Endothelial cell of hepatic sinusoid (primary cell): ENCODE data around the gene XPO1.
"Not testable (repeated sequence)": the region's sequence is repeated elsewhere in the genome, so short reads cannot be mapped to it uniquely, and the experiment has no call there.

Experiments used
- in situ Hi-C: cut with HindIII; loops from 2 replicates; pipeline ENCODE4 v1.10.0; 2017; ENCODE audit warnings: low sequenced_read_pairs

XPO1 gene

GRCh38 chr2:61470965-61471904, 66.9 kb downstream of the XPO1 start, which contains the start of gene USP34:
Gene USP34, minus strand, starts transcription at chr2:61471087. Its CDS starts 395 bp downstream, at chr2:61470692.
- in situ Hi-C loops = no loop called here

DNA sequence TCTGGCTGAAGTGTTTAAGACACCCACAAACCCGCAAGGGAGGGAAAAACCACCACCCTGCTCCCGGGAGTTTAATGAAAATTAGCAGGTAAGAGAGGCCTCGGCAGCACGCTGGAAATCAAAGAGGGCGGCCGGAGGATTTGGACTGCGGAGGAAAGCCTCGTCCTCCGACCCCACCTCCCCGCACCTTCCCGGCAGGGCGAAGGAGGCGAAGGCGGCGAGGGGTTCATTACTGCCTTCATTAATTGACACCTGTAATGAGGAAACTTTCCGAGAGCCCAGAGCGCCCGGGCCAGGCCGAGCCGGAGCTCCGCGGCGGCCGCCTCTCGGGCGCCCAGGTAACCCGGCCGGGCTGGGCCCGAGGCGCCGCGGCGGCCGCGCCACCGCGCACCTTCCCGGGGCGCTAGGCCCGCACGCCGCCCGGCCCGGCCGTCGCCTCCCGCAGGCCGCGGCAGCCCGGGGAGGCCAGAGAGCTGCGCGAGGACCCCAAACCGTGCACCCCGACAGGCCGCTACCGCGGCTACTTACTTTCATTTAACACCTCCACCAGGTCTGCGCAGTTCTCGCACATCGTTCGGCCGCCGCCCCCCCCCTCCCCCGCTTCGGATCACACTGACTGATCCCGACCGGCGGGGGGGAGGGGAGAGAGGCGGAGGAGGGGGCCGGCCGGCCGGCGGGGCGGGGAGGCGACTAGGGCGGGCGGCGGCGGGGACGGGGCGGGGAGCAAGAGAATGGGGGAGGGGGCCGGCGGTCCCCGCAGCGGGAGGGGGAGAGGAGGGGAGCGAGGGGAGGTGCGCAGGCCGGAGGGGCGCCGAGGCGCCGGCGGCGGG, 67.8 kb downstream of the XPO1 start:
- in situ Hi-C loops = no loop called here

DNA sequence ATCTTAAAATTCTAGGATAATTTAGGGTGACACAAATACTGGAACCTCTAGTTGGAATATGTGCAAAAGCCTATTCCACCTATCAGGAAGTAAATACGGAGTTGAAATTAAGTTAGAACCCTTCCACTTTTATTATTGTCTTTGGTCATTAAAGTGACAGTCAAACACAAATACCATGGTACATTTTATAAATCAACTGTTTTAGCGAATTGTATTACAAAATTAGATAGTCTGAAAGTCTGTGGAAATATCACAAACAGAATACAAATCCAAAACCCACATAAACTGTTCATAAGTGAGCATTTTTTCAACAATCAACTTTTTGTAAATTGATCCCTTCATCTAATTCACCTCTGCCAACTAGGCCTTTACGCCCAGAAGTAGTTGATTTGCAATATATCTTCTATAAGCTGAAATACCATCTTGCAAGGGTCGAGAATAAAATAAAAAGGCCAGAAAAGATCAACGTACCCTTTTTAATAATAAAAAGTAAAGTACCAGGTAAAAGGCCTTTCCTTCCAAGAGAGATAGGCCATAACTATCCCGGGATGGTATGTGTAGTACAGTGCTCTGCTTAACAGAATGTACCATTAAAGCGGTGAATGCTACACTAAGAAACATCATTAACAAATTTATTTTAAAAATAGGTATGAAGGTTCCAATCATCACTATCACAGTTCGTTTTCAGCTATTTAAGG, 68.6 kb downstream of the XPO1 start:
- in situ Hi-C loops = no loop called here

GRCh38 chr2:61468231-61468630, 69.9 kb downstream of the XPO1 start:
- in situ Hi-C loops = not testable (repeated sequence)

- in situ Hi-C loops = no loop called here
Measured at GRCh38 chr2:61465045-61465444, 73.1 kb downstream of the XPO1 start.

DNA sequence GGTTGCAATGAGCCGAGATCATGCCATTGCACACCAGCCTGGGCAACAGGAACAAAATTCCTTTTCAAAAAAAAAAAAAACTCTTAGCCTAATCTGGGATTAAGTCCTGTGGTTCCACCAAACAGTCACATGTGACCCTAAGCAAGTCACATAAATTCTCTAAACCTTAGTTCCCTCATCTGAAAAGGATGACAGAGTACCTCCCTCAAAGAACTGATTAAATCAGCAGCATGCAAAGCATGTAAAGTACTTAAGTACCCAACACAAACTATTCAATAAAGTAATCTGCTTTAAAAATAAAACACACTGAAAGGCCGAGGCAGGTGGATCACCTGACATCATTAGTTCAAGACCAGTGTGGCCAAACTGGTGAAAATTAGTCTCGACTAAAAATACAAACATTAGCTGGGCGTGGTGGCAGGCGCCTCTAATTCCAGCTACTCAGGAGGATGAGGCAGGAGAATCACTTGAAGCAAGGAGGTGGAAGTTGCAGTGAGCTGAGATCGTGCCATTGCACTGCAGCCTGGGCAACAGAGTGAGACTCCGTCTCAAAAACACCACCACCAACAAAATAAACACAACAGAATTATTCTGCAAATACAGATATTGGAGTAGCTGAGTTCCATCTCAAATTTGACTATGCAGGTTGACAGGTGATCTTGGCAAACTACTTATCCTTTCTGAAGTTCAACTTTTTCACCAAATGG, 74.2 kb downstream of the XPO1 start:
- in situ Hi-C loops = no loop called here

DNA sequence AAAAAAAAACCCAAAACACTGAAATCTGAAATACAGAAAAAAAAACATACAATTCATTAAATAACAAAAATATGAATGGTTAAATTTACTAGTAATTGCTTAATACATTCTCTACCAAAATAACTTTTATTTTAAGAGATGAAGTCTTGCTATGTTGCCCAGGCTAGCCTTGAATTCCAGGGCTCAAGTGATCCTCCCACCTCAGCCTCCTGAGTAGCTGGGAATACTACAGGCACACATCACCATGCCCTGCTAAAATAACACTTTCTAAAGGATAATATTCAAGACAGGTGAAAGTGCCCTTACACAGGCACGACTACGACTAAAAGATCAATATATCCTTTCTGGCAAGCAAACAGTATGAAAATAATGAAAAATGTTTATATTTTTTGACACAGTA, 76.8 kb downstream of the XPO1 start:
- in situ Hi-C loops = no loop called here

GRCh38 chr2:61460163-61460562, 78.0 kb downstream of the XPO1 start:
- in situ Hi-C loops = no loop called here

- in situ Hi-C loops = no loop called here
Measured at GRCh38 chr2:61456746-61457420, 81.3 kb downstream of the XPO1 start.

DNA sequence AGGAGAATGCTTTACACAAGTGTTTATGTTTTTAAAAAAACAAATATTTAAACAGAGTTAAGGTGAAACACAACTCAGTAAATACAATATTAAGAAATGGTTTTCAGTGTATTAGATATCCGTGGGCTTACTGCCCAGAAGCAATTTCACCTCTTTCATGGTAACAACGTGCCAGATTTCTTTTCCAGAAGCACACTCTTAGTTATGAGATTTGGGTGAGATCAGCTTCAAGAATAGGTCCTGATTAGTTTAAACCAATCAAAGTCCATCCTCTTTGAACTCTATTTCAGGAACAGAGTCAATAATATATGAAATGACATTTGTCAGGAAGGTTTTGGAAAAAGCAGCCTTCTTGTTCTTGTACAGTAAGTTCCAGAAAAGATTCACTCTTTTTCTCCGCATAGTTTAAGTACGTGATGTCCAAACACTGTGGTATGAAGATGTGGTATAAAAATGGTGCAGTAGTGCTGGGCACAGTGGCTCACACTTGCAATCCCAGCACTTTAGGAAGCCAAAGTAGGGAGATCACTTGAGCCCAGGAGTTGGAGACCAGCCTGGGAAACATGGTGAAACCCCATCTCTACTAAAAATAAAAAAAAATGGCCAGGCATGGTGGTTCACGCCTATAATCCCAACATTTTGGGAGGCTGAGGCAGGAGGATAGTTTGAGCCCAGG, 81.9 kb downstream of the XPO1 start:
- in situ Hi-C loops = no loop called here

- in situ Hi-C loops = not testable (repeated sequence)
Measured at GRCh38 chr2:61454972-61455371, 83.2 kb downstream of the XPO1 start.

DNA sequence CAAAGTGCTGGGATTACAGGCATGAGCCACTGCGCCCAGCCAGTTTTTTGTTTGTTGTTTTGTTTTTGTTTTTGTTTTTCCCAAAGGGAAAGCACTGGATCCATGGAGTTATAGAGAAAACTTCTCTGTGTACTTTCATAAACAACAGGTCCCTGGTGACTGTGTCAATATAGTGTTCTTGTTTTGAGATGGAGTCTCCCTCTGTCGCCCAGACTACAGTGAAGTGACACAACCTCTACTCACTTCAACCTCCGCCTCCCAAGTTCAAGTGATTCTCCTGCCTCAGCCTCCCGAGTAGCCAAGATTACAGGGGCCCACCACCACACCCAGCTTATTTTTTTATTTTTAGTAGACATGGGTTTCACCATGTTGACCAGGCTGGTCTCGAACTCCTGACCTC, 83.8 kb downstream of the XPO1 start:
- in situ Hi-C loops = no loop called here

DNA sequence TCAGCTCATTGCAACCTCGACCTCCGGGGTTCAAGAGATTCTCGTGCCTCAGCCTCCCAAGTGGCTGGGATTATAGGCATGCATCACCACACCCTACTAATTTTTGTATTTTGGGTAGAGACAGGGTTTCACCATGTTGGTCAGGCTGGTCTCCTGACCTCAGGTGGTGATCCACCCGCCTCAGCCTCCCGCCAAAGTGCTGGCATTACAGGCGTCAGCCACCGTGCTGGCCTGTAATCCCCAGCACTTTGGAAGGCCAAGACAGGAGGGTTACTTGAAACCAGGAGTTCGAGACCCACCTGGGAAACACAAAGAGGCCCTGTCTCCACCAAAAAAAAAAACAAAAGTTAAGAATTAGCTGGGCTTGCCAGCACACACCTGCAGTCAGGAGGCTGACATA, 85.8 kb downstream of the XPO1 start:
- in situ Hi-C loops = no loop called here

DNA sequence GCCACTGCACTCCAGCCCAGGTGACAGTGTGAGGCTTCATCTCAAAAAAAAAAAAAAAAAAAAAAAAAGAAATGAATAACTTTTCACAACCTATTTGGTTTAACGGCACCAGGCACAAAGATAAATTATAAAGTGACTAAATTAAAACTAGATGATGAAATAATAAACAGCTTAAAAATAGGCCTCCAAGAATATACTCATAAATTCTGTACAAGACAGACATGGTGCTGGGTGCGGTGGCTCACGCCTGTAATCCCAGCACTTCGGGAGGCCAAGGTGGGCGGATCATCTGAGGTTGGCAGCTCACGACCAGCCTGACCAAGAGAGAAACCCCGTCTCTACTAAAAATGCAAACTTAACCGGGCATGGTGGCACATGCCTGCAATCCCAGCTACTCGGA, 87.0 kb downstream of the XPO1 start:
- in situ Hi-C loops = no loop called here

DNA sequence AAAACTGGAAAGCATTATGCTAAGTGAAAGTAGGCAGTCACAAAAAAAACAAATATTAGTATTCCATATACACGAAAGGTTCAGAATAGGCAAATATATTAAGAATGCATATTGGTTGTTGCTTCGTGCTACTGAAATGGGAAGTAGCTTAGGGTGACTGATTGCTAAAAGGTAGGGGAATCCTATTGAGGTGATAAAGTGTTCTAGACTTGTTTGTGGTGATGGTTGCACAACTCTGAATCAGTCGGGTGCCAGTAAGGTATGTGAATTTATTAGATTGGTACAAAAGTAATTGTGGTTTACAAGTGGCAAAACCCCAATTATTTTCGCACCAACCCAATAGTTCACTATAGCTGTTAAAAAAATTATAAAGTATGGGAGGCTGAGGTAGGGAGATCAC, 88.0 kb downstream of the XPO1 start:
- in situ Hi-C loops = no loop called here

DNA sequence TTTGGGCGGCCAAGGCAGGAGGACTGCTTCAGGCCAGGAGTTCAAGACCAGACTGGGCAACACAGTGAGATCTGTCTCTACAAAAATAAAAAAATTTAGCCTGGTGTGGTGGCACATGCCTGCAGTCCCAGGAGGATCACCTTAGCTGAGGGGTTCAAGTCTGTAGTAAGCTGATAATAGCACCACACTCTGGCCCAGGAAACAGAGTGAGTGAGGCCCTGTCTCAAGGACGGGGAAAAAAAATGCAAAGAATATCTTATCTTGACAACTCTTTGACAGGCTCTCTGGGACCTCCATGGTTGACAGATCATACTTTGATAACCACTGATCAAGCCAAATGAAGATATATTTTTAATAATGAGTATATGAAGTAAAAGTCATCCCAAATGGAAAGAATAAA, 89.9 kb downstream of the XPO1 start:
- in situ Hi-C loops = no loop called here

DNA sequence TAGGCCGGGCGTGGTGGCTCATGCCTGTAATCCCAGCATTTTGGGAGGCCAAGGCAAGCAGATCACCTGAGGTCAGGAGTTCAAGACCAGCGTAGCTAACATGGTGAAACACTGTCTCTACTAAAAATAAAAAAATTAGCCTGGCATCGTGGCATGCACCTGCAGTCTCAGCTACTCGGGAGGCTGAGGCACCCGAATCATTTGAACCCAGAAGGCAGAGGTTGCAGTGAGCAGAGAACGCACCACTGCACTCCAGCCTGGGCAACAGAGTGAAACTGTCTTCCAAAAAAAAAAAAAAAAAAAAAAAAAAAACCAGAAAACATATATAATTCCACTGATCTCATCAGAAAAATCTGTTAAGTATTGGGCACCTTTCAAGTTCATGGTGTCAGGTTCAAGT, 91.2 kb downstream of the XPO1 start:
- in situ Hi-C loops = not testable (repeated sequence)

GRCh38 chr2:61443342-61444041, 94.7 kb downstream of the XPO1 start:
- in situ Hi-C loops = no loop called here
